T47D (cell line): Measurements from ENCODE around the gene PGP.

ENCODE experiments used
- DNase-seq, 2 experiments: peaks; one replicate each; pipeline versions ENCODE4 v3.0.0 to v3.0.0-alpha.2; 2011 to 2012; ENCODE audit warnings: low read depth in 1 of 2, low spot score in 1 of 2
- JUND ChIP-seq: IDR thresholded peaks from 2 replicates; pipeline ENCODE4 v1.6.1; 2012; ENCODE audit warnings: low read depth
- in situ Hi-C: cut with HindIII; loops from 2 replicates; pipeline ENCODE4 v1.10.0; 2016; ENCODE audit warnings: low sequenced_read_pairs, low pct_unique_long_range_greater_than_20kb

Gene PGP

DNA sequence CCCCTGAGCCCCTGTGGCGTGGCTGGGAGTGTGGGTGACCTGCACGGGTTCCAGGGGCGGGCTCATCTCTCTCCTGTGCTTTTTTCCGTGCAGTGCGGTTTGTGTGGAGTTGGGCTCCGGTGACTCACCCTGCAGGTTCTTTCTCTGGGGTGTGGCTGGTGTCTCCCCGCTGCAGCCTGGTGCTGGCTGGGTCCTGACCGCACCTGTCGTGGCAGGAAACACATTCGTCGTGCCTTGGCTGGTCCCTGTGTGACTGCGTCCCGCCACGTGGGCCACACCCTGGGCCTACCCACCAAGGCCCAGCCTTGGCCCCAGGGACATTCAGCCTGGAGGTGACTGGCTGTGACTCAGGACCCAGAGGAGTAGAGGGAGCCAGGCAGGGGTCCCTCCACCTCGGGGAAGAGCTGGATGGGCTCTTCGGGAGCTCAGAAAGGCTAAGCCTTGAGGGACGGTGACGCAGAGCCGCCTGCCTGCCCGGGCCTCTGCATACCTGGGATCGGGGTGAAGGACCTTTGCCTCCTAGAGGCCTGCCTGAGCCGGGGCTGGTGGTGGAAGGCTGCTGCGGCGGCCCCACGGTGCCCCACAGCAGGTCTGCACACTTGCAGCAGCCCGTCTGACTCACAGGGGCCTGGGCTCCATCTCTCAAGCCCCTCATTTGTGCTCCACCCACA is 51.3 kb downstream of the PGP start:
- no peak for DNase-seq
- no peak for TF ChIP-seq JUND
- in situ Hi-C loops: no loop called here

DNA sequence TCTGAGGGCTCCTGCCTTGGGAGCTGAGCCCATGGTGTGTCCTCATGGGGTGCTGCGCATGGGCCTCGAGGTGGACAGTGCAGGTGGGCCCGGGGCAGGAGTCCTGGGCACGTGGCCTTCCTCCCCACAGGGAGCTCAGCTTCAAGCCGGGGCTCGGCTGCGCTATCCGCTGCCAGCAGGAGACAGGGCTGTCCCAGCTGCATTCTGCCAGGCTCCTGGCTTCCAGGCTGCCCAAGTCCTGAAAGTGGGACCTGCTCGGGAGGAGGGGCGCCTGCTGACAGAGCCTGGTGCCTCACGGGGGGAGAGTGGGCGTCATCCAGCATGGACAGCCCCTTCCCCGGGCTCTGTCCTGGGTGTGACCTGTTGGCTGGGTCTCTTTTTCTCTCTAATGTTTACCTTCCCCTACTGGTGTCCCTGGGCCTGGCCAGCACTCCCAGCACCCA is 51.9 kb downstream of the PGP start:
- TF ChIP-seq JUND: no peak
- no peak for DNase-seq
- in situ Hi-C loops: no loop called here

DNA sequence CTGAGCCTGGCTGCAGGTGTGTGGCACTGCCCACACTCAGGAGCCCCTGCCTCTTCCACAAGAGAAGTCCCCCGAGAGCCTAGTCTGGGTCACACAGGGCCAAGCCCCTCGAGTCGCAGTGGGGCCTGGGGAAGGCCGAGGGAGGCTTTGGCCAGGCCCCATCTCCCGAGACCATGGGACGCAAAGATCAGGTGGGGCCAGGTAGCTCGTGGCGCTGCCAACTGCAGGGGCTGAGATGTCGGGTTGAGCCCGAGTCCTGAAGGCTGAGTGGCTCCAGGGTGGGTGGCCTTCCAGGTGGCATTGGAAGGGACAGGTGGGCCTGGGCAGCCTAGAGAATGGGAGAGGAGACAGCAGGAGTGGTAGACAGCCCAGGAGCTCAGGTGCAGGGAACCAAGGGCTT is 52.7 kb downstream of the PGP start:
- in situ Hi-C loops: no loop called here
- no peak for DNase-seq
- TF ChIP-seq JUND: no peak
